ENCODE measurements around the gene KIF26A.

Gene KIF26A

DNA sequence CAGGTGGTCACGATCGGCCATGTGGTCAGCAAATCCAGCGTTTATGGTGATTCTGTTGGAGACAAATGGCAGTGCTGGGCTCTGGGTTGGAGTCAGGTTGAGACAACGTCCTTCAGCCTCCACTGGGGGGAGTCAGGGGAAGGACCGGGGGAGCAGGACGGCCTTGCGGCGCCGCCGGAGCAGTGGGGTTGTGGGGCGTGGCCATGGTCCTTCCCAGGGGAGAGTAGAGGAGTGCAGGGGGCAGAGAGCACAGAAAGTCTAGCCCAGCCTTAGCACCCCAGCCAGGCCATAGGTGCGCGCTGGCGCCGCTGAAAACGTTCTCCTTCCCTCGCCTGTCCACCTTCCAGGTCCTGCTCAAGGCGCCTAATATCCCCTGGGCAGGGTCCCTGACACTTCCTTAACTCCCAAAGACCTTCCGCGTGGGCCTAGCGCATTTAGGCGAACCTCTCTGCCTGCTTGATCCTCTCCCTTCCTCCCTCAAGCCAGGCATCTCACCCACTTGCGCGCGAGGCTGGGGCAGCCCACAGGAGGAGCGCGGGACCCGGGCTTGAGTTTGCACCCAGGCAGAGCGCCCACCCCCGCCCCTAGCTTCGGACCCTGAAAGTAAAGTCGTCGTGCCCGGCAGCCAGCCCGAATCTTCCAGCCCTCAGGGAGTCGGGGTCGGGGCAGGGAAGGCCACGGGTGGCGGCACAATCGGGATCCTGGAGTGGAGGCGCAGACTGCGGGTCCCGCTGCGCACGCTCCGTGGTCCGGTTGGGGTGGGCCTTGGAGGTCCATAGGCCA lies 3.1 kb upstream of the KIF26A start:
- ATAC-seq (replicated peaks): no peak
- H3K36me3 Mint-ChIP-seq (ENCODE audit: insufficient read depth): no peaks in the 10 kb centered on the region
- no peak for DNase-seq
- H3K9me3 Mint-ChIP-seq: no peaks in the 10 kb centered on the region
- peak overlapping the region; percentile 20 to 38 for H3K4me3 Mint-ChIP-seq
- peaks cover 0 to 6% of the 10 kb centered on the region in 2 donors for H3K4me1 Mint-ChIP-seq (ENCODE audit: low read depth in 2 of 2)
- H3K27ac Mint-ChIP-seq: no peak overlapping the region
- H3K27me3 Mint-ChIP-seq: peaks cover 42 to 78% of the 10 kb centered on the region in 2 donors

GRCh38 chr14:104135904-104136471 lies 2.4 kb upstream of the KIF26A start:
- H3K9me3 Mint-ChIP-seq: no peaks in the 10 kb centered on the region
- peak overlapping the region in 1 of 2 donors; percentile 38 for H3K4me3 Mint-ChIP-seq
- no peaks in the 10 kb centered on the region for H3K36me3 Mint-ChIP-seq (ENCODE audit: insufficient read depth)
- peaks cover 0 to 6% of the 10 kb centered on the region in 2 donors for H3K4me1 Mint-ChIP-seq (ENCODE audit: low read depth in 2 of 2)
- DNase-seq (no peak), ATAC-seq (replicated peaks) (no peak)
- H3K27ac Mint-ChIP-seq: no peak overlapping the region
- H3K27me3 Mint-ChIP-seq: peaks cover 42 to 78% of the 10 kb centered on the region in 2 donors

GRCh38 chr14:104136472-104137296 lies 1.7 kb upstream of the KIF26A start:
- Mint-ChIP-seq H3K27ac (no peak overlapping the region), H3K36me3 (ENCODE audit: insufficient read depth) (no peaks in the 10 kb centered on the region)

DNA sequence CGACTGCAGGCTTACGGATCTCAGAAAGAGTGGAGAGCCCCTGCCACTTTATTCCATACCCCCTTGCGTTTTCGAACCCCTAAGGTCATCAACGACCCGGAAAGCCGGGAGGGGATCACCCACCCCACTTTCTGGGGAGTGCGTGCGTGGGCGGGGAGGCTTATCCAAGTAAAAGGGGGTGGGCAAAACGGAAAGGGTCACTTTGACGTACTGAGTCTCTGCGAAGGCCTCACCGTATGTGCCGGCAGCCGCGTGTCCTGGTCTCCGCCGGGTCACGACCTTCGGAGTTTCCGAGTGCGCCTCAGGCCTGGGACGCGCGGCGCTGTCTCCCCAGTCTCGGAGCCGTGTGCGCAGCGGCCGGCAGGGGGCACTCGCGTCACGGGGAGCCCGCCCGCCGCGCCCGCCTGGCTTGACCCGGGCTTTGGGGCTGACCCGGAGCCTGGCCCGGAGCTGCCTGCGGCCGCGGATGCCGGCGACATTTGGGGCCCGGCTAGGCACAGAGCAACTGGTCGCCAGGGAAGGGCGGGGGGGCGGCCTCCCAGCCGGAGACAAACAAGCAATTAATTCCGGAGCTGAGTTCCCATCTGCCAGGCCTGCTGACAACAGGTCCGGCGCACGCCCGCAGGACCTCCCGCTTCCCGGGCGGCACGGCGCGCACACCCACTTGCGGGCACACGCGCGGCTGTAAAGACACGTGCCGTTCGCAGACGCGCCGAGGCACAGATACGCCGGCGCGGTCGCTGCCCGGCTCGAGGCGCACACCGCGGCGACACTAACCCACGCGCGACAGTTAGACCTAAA lies 890 bp upstream of the KIF26A start:
- DNase-seq (peak; percentile 37 to 50 (median 42)), ATAC-seq (replicated peaks) (peak; percentile 72)
- peaks cover 33 to 73% of the 10 kb centered on the region in 2 donors for H3K27me3 Mint-ChIP-seq
- no peak overlapping the region for H3K27ac Mint-ChIP-seq
- no peaks in the 10 kb centered on the region for H3K36me3 Mint-ChIP-seq (ENCODE audit: insufficient read depth)
- peak overlapping the region; percentile 51 to 71 for H3K4me3 Mint-ChIP-seq
- peaks cover 0 to 6% of the 10 kb centered on the region in 2 donors for H3K4me1 Mint-ChIP-seq (ENCODE audit: low read depth in 2 of 2)
- no peaks in the 10 kb centered on the region for H3K9me3 Mint-ChIP-seq

More at GRCh38 chr14:104136472-104137296, 1.7 kb upstream of the KIF26A start:
- Mint-ChIP-seq H3K9me3 (no peaks in the 10 kb centered on the region), H3K27me3 (peaks cover 40 to 75% of the 10 kb centered on the region in 2 donors), H3K4me1 (ENCODE audit: low read depth in 2 of 2) (peaks cover 0 to 6% of the 10 kb centered on the region in 2 donors), H3K4me3 (peak overlapping the region; percentile 51 to 71)
- DNase-seq (no peak), ATAC-seq (replicated peaks) (no peak)

DNA sequence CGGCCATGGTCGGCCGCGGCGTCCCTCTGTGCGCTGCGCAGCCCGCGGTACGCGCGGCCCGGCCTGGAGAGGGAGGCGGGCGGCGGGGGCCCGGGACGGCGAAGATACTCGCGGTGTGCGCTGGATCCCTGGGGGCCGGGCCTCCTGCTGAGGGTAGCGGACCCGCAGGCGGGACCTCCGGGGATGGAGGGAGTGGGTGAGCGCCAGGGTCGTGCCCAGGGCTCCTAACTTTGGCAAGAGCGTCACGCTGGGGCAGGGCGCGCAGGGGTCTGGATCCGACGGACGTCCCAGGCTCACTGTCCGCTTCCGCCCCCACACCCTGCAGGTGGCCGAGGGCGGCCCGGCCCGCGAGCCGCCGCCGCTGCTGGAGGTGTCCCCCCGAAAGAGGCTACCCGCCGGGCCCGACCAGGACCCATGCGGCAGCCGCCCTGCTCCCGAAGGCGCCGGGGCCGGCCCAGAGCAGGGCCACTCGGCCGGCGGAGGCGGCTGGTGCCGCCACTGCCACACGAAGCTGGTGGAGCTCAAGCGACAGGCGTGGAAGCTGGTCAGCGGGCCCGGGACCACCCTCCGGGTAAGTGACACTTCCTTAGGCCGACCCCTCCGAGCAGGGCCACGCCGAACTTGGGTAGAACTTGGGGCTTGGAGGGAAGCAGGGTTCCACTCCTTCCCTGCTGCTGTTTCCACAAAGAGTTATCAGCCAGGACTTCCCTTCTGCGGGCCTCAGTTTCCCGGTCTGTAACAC lies 502 bp downstream of the KIF26A start:
- no peak overlapping the region for H3K4me3 Mint-ChIP-seq
- DNase-seq (no peak), ATAC-seq (replicated peaks) (no peak)
- H3K27ac Mint-ChIP-seq: no peak overlapping the region
- peaks cover 38 to 68% of the 10 kb centered on the region in 2 donors for H3K27me3 Mint-ChIP-seq
- peaks cover 0 to 6% of the 10 kb centered on the region in 2 donors for H3K4me1 Mint-ChIP-seq (ENCODE audit: low read depth in 2 of 2)
- H3K36me3 Mint-ChIP-seq (ENCODE audit: insufficient read depth): no peaks in the 10 kb centered on the region
- no peaks in the 10 kb centered on the region for H3K9me3 Mint-ChIP-seq

DNA sequence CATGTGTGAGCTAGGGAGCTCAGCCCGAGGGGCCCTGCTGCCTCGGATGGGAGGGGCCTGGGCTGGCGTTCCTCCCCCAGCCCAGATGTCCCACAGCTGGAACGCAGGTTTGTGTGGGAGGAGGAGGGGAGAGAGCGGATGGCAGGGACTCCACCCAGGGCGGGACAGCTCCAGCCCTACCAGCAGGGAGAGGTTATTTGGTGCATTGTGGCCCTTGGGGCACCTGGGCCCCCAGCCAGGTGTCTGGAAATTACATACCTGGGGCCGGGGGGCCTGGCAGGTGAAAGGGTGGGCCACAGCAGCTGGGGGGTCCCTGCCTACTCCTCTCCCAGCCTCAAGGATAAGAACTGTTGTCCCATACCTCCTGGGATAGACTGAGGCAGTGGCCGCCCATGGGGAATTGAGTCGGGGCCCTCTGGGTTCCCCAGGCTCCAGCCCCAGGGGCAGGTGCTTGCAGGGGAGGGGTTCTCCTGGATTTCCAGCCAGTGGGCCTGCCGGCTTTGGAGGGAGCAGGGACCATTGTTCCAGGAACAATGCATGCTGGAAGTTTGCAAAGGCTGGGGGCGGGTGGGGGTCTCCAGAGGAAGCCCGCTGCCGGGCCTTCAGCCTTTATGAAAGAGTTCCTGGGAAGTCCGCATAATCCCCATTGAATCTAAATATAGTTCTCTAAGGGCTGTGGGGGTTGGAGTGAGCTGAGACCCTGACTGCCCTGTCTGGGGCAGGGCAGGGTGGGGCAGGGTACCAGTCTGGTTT lies 1.2 kb downstream of the KIF26A start:
- DNase-seq (no peak), ATAC-seq (replicated peaks) (no peak)
- Mint-ChIP-seq H3K4me3 (no peak overlapping the region), H3K36me3 (ENCODE audit: insufficient read depth) (no peaks in the 10 kb centered on the region), H3K9me3 (no peaks in the 10 kb centered on the region), H3K27ac (no peak overlapping the region), H3K4me1 (ENCODE audit: low read depth in 2 of 2) (peaks cover 0 to 6% of the 10 kb centered on the region in 2 donors), H3K27me3 (peaks cover 32 to 68% of the 10 kb centered on the region in 2 donors)

- Mint-ChIP-seq H3K36me3 (ENCODE audit: insufficient read depth) (no peaks in the 10 kb centered on the region), H3K9me3 (no peaks in the 10 kb centered on the region), H3K27ac (no peak overlapping the region), H3K27me3 (peaks cover 27 to 65% of the 10 kb centered on the region in 2 donors), H3K4me1 (ENCODE audit: low read depth in 2 of 2) (peaks cover 0 to 6% of the 10 kb centered on the region in 2 donors), H3K4me3 (no peak overlapping the region)
- DNase-seq (no peak), ATAC-seq (replicated peaks) (no peak)
Observed at GRCh38 chr14:104140213-104140462, 1.8 kb downstream of the KIF26A start.

DNA sequence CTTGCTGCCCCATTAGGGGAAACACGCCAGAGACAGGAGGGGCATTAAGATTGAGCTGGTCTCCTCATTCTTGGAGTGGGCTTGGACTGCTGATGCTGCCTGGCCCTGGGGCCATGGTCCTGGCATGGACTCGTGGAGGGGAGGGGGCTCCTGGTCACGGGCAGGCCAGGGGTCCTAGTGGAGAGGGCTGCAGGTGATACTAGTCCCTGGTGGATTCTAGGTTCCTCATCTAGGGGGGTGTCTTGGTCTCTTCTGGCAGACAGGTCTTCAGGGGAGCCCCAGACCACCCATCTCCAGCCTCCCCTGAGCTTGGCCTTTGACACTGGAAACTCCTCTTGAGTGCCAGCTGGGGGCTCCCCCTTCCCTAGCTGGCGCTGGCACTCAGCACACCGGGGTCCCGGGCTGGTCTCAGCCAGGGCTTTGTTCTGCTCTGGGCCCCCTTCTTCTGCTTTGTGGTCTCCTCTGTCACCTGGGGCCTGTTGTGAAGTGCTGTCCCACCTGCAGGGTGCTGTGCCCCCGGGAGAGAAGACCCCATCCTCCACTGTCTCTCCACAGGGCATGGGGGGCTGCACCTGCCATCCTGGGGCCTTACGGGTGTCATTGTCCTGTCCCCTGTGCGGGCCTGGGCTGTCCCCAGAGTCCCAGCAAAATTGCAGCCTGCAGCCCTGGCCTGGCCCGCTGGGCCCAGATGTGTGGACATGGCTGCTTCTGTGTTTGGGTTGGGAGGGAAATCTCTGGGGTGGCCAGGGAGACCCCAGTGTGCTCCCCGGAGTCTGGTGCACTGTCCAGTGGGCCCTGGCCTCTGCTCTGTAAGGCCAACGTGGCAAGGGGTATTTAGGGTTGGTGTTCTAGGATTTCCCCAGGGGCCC lies 2.3 kb downstream of the KIF26A start:
- ATAC-seq (replicated peaks) (no peak), DNase-seq (no peak)
- no peaks in the 10 kb centered on the region for H3K9me3 Mint-ChIP-seq
- no peaks in the 10 kb centered on the region for H3K36me3 Mint-ChIP-seq (ENCODE audit: insufficient read depth)
- peaks cover 0 to 3% of the 10 kb centered on the region in 2 donors for H3K4me1 Mint-ChIP-seq (ENCODE audit: low read depth in 2 of 2)
- peaks cover 22 to 62% of the 10 kb centered on the region in 2 donors for H3K27me3 Mint-ChIP-seq
- H3K27ac Mint-ChIP-seq: no peak overlapping the region
- H3K4me3 Mint-ChIP-seq: no peak overlapping the region

- H3K36me3 Mint-ChIP-seq (ENCODE audit: insufficient read depth): no peaks in the 10 kb centered on the region
- H3K4me3 Mint-ChIP-seq: no peak overlapping the region
- peaks cover 0 to 4% of the 10 kb centered on the region in 2 donors for H3K4me1 Mint-ChIP-seq (ENCODE audit: low read depth in 2 of 2)
- DNase-seq: no peak
- H3K27ac Mint-ChIP-seq: no peak overlapping the region
- no peak for ATAC-seq (replicated peaks)
- H3K27me3 Mint-ChIP-seq: peaks cover 29 to 67% of the 10 kb centered on the region in 2 donors
- H3K9me3 Mint-ChIP-seq: no peaks in the 10 kb centered on the region
Observed at GRCh38 chr14:104141621-104142091, 3.3 kb downstream of the KIF26A start.

DNA sequence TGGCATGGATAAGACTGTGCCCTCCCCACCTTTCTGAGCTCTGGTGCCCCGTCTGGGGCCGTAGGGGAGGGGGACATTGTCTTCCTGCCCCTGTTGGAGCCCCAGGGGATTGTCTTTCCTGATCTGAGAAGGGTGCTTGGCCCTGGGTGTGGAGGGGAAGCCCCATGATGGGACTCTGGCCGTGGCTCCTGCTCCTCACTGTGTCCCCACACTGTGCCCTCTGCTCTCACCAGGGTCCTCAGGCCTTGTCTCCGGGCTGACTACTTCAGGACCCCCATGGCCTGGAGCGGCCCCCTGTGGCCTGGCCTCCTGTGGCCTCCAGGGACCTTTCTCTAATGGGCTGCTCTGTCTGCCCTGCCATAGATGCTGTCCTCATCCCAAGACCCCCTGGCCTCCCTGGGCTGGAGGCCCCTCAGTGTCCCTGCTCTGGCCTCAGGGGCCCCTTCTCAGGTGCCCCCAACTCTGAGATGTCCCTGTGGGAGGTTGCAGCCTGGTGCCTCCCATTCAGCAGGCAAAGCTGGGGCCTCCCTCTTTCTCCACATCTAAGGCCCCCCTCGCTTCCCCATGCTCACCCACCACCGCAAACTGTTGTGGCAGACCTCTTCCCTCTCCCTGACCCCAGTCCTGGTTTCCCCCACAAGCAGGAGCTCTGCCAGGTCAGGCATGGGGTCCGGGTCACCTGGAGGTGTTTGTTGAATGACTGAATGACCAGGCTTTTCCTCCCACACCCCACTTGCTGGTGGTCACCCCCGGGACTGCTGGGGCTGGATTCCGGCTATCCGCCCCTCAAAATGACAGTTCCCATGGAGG lies 4.0 kb downstream of the KIF26A start:
- ATAC-seq (replicated peaks) (no peak), DNase-seq (no peak)
- Mint-ChIP-seq H3K36me3 (ENCODE audit: insufficient read depth) (no peaks in the 10 kb centered on the region), H3K4me1 (ENCODE audit: low read depth in 2 of 2) (peaks cover 0 to 1% of the 10 kb centered on the region in 2 donors), H3K4me3 (no peak overlapping the region), H3K27ac (no peak overlapping the region), H3K9me3 (no peaks in the 10 kb centered on the region), H3K27me3 (peaks cover 29 to 63% of the 10 kb centered on the region in 2 donors)

Measured in effector memory CD8-positive, alpha-beta T cell (primary cell).